Choroid plexus epithelial cell (primary cell): Measurements from ENCODE around the gene ONECUT1.
"Not testable (repeated sequence)": the region's sequence is repeated elsewhere in the genome, so short reads cannot be mapped to it uniquely, and the experiment has no call there.

Source experiments
- DNase-seq: peaks from one replicate; pipeline ENCODE4 v3.0.0-alpha.2; 2010; ENCODE audit warnings: low read depth
- H3K4me3 ChIP-seq: 2 replicates; pipeline ENCODE4 v1.5.1; 2011; ENCODE audit warnings: low read depth, mild to moderate bottlenecking, control low read depth, low read length, moderate library complexity
- TF ChIP-seq, protein P1 (sequence below): conservative IDR thresholded peaks from 2 replicates; pipeline ENCODE4 v1.5.1; 2011; ENCODE audit warnings: low read depth, mild to moderate bottlenecking, control low read depth, inconsistent platforms, low read length, moderate library complexity

ONECUT1 gene

GRCh38 chr15:52790169-52790708, at the start of gene ONECUT1:
Gene ONECUT1, minus strand, starts transcription at chr15:52790336. Its CDS starts 452 bp downstream, at chr15:52789884.
- peak within 1 kb of the TSS; percentile 50 for H3K4me3 ChIP-seq
- TF ChIP-seq, protein P1, sequence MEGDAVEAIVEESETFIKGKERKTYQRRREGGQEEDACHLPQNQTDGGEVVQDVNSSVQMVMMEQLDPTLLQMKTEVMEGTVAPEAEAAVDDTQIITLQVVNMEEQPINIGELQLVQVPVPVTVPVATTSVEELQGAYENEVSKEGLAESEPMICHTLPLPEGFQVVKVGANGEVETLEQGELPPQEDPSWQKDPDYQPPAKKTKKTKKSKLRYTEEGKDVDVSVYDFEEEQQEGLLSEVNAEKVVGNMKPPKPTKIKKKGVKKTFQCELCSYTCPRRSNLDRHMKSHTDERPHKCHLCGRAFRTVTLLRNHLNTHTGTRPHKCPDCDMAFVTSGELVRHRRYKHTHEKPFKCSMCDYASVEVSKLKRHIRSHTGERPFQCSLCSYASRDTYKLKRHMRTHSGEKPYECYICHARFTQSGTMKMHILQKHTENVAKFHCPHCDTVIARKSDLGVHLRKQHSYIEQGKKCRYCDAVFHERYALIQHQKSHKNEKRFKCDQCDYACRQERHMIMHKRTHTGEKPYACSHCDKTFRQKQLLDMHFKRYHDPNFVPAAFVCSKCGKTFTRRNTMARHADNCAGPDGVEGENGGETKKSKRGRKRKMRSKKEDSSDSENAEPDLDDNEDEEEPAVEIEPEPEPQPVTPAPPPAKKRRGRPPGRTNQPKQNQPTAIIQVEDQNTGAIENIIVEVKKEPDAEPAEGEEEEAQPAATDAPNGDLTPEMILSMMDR: no peak
- peak; percentile 19 for DNase-seq

- no peak overlapping the region for H3K4me3 ChIP-seq
- DNase-seq: no peak
- TF ChIP-seq, protein P1: no peak
Observed at GRCh38 chr15:52834379-52834778, 44.2 kb upstream of the ONECUT1 start.

DNA sequence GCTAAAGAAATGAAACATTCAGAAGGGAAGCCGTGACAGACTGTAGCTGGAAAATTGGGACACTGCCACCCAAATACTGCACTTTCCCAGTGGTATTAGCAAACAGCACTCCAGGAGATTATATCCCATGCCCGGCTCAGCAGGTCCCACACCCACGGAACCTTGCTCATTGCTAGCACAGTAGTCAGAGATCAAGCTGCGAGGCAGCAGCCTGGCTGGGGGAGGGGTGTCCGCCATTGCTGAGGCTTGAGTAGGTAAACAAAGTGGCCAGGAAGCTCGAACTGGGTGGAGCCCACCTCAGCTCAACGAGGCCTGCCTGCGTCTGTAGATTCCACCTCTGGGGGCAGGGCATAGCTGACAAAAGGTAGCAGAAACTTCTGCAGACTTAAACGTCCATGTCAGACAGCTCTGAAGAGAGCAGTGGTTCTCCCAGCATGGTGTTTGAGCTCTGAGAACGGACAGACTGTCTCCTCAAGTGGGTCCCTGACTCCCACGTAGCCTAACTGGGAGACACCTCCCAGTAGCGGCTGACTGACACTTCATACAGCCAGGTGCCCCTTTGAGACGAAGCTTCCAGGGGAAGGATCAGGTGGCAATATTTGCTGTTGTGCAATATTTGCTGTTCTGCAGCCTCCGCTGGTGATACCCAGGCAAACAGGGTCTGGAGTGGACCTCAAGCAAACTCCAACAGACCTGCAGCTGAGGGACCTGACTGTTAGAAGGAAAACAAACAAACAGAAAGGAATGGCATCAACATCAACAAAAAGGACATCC, 34.2 kb upstream of the ONECUT1 start:
- not testable (repeated sequence) for DNase-seq, H3K4me3 ChIP-seq

GRCh38 chr15:52822475-52822874, 32.3 kb upstream of the ONECUT1 start:
- TF ChIP-seq, protein P1: no peak
- DNase-seq: no peak
- H3K4me3 ChIP-seq: no peak overlapping the region

- DNase-seq: no peak
- TF ChIP-seq, protein P1: no peak
- H3K4me3 ChIP-seq: no peak overlapping the region
Observed at GRCh38 chr15:52819253-52819652, 29.1 kb upstream of the ONECUT1 start.

- not testable (repeated sequence) for H3K4me3 ChIP-seq, DNase-seq
Observed at GRCh38 chr15:52815899-52816298, 25.8 kb upstream of the ONECUT1 start.

- TF ChIP-seq, protein P1: no peak
- no peak for DNase-seq
- no peak overlapping the region for H3K4me3 ChIP-seq
Observed at GRCh38 chr15:52808996-52809395, 18.9 kb upstream of the ONECUT1 start.

DNA sequence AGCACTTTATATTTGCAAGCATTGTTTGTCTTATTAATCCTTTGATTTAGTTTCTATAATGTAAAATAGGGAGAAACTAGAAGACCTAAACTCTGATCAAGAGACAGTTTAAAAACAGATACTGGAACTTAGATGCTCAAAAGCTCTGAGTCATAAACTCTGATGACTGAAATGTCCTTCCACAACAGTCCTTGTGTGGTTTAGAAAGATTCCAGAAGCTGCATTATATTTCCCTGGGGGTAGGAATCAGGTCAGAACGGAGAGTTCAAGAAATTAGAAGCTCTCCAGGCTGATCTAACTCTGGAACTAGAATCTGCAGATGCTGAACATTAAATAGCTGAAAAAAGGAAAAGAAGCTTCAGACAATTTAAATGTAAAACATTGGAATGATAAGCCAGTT, 18.3 kb upstream of the ONECUT1 start:
- H3K4me3 ChIP-seq: no peak overlapping the region
- TF ChIP-seq, protein P1: no peak
- DNase-seq: no peak
